WI38 (cell line): ENCODE results near the gene GALNT18.

ENCODE experiments used
- H3K4me3 ChIP-seq: 2 replicates; pipeline ENCODE4 v1.5.1; 2011; ENCODE audit warnings: low read depth, mild to moderate bottlenecking, control low read depth, low read length
- TF ChIP-seq, protein P1 (sequence below): IDR thresholded peaks from 2 replicates; pipeline ENCODE4 v1.5.1; 2012; ENCODE audit warnings: low read depth, mild to moderate bottlenecking, control low read depth, low read length

GALNT18 gene

DNA sequence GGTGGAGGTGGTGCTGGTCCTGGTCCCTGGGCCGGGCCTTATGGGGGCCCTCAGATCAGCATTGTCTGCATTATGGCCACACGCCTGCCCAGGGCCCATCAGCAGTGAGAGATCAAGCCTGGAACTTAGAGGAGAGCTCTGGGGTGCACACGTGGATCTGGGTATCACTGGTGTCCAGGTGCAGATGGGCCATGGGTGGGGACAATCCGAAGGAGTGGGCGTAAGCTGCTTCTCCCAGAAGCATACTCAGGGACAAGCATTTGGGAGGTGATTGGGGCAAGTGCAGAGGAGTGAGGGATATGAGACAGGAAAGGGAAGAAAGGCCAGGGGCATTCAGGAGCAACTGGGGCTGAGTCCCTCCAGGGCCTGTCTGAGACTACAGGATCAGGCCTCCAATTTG, 353.1 kb downstream of the GALNT18 start:
- TF ChIP-seq, protein P1, sequence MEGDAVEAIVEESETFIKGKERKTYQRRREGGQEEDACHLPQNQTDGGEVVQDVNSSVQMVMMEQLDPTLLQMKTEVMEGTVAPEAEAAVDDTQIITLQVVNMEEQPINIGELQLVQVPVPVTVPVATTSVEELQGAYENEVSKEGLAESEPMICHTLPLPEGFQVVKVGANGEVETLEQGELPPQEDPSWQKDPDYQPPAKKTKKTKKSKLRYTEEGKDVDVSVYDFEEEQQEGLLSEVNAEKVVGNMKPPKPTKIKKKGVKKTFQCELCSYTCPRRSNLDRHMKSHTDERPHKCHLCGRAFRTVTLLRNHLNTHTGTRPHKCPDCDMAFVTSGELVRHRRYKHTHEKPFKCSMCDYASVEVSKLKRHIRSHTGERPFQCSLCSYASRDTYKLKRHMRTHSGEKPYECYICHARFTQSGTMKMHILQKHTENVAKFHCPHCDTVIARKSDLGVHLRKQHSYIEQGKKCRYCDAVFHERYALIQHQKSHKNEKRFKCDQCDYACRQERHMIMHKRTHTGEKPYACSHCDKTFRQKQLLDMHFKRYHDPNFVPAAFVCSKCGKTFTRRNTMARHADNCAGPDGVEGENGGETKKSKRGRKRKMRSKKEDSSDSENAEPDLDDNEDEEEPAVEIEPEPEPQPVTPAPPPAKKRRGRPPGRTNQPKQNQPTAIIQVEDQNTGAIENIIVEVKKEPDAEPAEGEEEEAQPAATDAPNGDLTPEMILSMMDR: no peak
- H3K4me3 ChIP-seq: no peak overlapping the region

- TF ChIP-seq, protein P1: no peak
- H3K4me3 ChIP-seq: no peak overlapping the region
These were observed 353.7 kb downstream of the GALNT18 start for GRCh38 chr11:11268119-11268518.

- TF ChIP-seq, protein P1: no peak
- no peak overlapping the region for H3K4me3 ChIP-seq
These were observed 354.5 kb downstream of the GALNT18 start for GRCh38 chr11:11267312-11267711.

- TF ChIP-seq, protein P1: peak; percentile 52
- H3K4me3 ChIP-seq: no peak overlapping the region
These were observed 355.7 kb downstream of the GALNT18 start for GRCh38 chr11:11265994-11266606.

DNA sequence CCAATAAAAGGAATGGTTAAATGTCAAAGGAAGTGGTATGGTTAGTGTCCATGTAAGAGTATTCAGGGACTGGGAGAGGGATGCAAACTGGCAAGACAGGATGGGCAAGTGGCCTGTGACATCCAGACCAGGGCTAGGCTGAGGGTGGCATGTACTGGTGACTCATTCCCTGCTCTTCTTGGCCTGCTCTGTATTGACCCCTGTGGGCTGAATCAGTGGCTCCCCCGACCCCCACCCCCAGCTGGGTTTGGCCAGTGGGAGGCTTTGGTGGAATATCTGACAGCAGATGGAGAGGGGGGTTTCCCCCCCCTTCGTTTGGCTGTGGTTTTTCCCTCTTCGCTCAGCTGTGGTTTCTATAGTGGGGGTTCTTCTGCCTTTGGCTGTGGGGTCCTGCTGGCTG, 356.5 kb downstream of the GALNT18 start:
- TF ChIP-seq, protein P1: no peak

GRCh38 chr11:11263238-11264005, 358.4 kb downstream of the GALNT18 start:
- TF ChIP-seq, protein P1: no peak
- no peak overlapping the region for H3K4me3 ChIP-seq

More for the DNA sequence above, 356.5 kb downstream of the GALNT18 start:
- no peak overlapping the region for H3K4me3 ChIP-seq
